ENCODE measurements around the gene SCN4B.

The SCN4B gene

DNA sequence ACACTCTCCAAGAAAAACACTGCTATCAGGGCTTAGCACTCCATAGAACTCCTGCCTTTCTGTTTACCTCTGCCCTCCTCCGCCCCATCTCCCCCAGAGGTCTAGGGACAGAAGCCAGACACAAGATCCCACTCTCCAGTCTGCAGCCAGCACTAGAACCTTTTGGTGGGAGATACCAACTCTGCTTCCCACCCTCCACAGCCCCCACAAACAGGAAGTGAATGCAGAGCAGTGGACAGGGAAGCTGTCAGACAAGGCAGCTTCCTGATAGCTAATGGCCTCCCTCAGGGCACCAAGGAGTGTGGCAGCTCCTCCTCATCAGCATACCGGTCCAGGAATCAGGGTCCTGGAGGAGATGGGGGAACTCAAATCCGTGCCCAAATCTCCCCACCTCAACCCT, 5.1 kb downstream of the SCN4B start:
- DNase-seq (ENCODE audit: low read depth): peak; percentile 43
- TF ChIP-seq MYC (IDR thresholded peaks at IDR 0.05; ENCODE audit: low read depth, low read length) (no peak), CTCF (IDR thresholded peaks at IDR 0.05; ENCODE audit: low read depth, low read length) (no peak), MAX (IDR thresholded peaks at IDR 0.05; ENCODE audit: low read depth, low read length) (no peak), POLR2A (IDR thresholded peaks at IDR 0.05; ENCODE audit: extremely low read depth, insufficient read length) (no peak)
- H3K4me3 ChIP-seq (ENCODE audit: low read depth, low read length): no peak overlapping the region

- TF ChIP-seq CTCF (IDR thresholded peaks at IDR 0.05; ENCODE audit: low read depth, low read length) (no peak), MAX (IDR thresholded peaks at IDR 0.05; ENCODE audit: low read depth, low read length) (no peak), MYC (IDR thresholded peaks at IDR 0.05; ENCODE audit: low read depth, low read length) (no peak), POLR2A (IDR thresholded peaks at IDR 0.05; ENCODE audit: extremely low read depth, insufficient read length) (no peak)
- H3K4me3 ChIP-seq (ENCODE audit: low read depth, low read length): no peak overlapping the region
These were observed 6.1 kb downstream of the SCN4B start for GRCh38 chr11:118146554-118146953.

GRCh38 chr11:118145285-118146227, 7.1 kb downstream of the SCN4B start:
- no peak for TF ChIP-seq POLR2A (IDR thresholded peaks at IDR 0.05; ENCODE audit: extremely low read depth, insufficient read length)
- TF ChIP-seq CTCF (IDR thresholded peaks at IDR 0.05; ENCODE audit: low read depth, low read length): peak; percentile 89
- peak overlapping the region; percentile 34 for H3K4me3 ChIP-seq (ENCODE audit: low read depth, low read length)
- peak; percentile 82 for DNase-seq (ENCODE audit: low read depth)

More at GRCh38 chr11:118146554-118146953, 6.1 kb downstream of the SCN4B start:
- DNase-seq (ENCODE audit: low read depth): no peak

- TF ChIP-seq POLR2A (IDR thresholded peaks at IDR 0.05; ENCODE audit: extremely low read depth, insufficient read length) (no peak), CTCF (IDR thresholded peaks at IDR 0.05; ENCODE audit: low read depth, low read length) (no peak), MYC (IDR thresholded peaks at IDR 0.05; ENCODE audit: low read depth, low read length) (no peak), MAX (IDR thresholded peaks at IDR 0.05; ENCODE audit: low read depth, low read length) (no peak)
- DNase-seq (ENCODE audit: low read depth): no peak
- H3K4me3 ChIP-seq (ENCODE audit: low read depth, low read length): no peak overlapping the region
These were observed 8.0 kb downstream of the SCN4B start for GRCh38 chr11:118144301-118145268.

- DNase-seq (ENCODE audit: low read depth): no peak
- H3K4me3 ChIP-seq (ENCODE audit: low read depth, low read length): no peak overlapping the region
- TF ChIP-seq MYC (IDR thresholded peaks at IDR 0.05; ENCODE audit: low read depth, low read length): no peak
- no peak for TF ChIP-seq CTCF (IDR thresholded peaks at IDR 0.05; ENCODE audit: low read depth, low read length)
- no peak for TF ChIP-seq POLR2A (IDR thresholded peaks at IDR 0.05; ENCODE audit: extremely low read depth, insufficient read length)
- TF ChIP-seq MAX (IDR thresholded peaks at IDR 0.05; ENCODE audit: low read depth, low read length): no peak
These were observed 8.9 kb downstream of the SCN4B start for GRCh38 chr11:118143661-118144185.
